SK-N-SH treated with all-trans-retinoic acid at 6 μM for 48 hours (cell line): Measurements from ENCODE around the gene RTL9.

Experiments
- ESRRG ChIP-seq: fragments of 250-450 bp; sonication (Bioruptor Pico); IDR thresholded peaks from 2 replicates; pipeline ENCODE4 v1.6.1; 2021; ENCODE audit warnings: mild to moderate bottlenecking
- OSR1 ChIP-seq: fragments of 250-450 bp; sonication (Bioruptor Pico); IDR thresholded peaks from 2 replicates; pipeline ENCODE4 v1.8.0; 2022; ENCODE audit warnings: moderate library complexity, mild to moderate bottlenecking, inconsistent platforms
- POU6F1 ChIP-seq: fragments of 250-450 bp; sonication (Bioruptor Pico); IDR thresholded peaks from 2 replicates; pipeline ENCODE4 v1.8.0; 2021; ENCODE audit warnings: low read depth, mild to moderate bottlenecking, moderate library complexity, borderline replicate concordance
- PPARA ChIP-seq: fragments of 250-450 bp; sonication (Bioruptor Pico); IDR thresholded peaks from 2 replicates; pipeline ENCODE4 v1.5.0; 2020; ENCODE audit warnings: mild to moderate bottlenecking, borderline replicate concordance
- ZC3H10 ChIP-seq: fragments of 250-450 bp; sonication (Bioruptor Pico); IDR thresholded peaks from 2 replicates; pipeline ENCODE4 v1.5.1; 2021; ENCODE audit warnings: mild to moderate bottlenecking, moderate library complexity
- ZFP30 ChIP-seq: fragments of 450-650 bp; formaldehyde crosslinking; IDR thresholded peaks from 2 replicates; pipeline ENCODE4 v1.5.0; 2022; ENCODE audit warnings: mild to moderate bottlenecking, moderate library complexity
- ZNF8 ChIP-seq: fragments of 450-650 bp; formaldehyde crosslinking; IDR thresholded peaks from 2 replicates; pipeline ENCODE4 v1.5.0; 2020; ENCODE audit warnings: mild to moderate bottlenecking, moderate library complexity
- TF ChIP-seq, protein P1 (sequence below): fragments of 250-450 bp; sonication (Bioruptor Pico); IDR thresholded peaks from 2 replicates; pipeline ENCODE4 v1.8.0; 2020; ENCODE audit warnings: mild to moderate bottlenecking, moderate library complexity, borderline replicate concordance
- TF ChIP-seq, protein P2 (sequence below): fragments of 250-450 bp; sonication (Bioruptor Pico); IDR thresholded peaks from 2 replicates; pipeline ENCODE4 v1.5.1; 2020; ENCODE audit warnings: low read depth, mild to moderate bottlenecking, moderate library complexity

GRCh38 chrX:110338935-110339334 is 19.7 kb upstream of the RTL9 start:
- TF ChIP-seq ZC3H10 (CRISPR knock-in tag) (no peak), POU6F1 (CRISPR knock-in tag) (no peak), ZFP30 (CRISPR knock-in tag) (no peak), OSR1 (CRISPR knock-in tag) (no peak), ZNF8 (CRISPR knock-in tag) (no peak), ESRRG (CRISPR knock-in tag) (no peak), PPARA (no peak)
- TF ChIP-seq, protein P1, sequence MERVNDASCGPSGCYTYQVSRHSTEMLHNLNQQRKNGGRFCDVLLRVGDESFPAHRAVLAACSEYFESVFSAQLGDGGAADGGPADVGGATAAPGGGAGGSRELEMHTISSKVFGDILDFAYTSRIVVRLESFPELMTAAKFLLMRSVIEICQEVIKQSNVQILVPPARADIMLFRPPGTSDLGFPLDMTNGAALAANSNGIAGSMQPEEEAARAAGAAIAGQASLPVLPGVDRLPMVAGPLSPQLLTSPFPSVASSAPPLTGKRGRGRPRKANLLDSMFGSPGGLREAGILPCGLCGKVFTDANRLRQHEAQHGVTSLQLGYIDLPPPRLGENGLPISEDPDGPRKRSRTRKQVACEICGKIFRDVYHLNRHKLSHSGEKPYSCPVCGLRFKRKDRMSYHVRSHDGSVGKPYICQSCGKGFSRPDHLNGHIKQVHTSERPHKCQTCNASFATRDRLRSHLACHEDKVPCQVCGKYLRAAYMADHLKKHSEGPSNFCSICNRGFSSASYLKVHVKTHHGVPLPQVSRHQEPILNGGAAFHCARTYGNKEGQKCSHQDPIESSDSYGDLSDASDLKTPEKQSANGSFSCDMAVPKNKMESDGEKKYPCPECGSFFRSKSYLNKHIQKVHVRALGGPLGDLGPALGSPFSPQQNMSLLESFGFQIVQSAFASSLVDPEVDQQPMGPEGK (CRISPR knock-in tag) = no peak
- TF ChIP-seq, protein P2, sequence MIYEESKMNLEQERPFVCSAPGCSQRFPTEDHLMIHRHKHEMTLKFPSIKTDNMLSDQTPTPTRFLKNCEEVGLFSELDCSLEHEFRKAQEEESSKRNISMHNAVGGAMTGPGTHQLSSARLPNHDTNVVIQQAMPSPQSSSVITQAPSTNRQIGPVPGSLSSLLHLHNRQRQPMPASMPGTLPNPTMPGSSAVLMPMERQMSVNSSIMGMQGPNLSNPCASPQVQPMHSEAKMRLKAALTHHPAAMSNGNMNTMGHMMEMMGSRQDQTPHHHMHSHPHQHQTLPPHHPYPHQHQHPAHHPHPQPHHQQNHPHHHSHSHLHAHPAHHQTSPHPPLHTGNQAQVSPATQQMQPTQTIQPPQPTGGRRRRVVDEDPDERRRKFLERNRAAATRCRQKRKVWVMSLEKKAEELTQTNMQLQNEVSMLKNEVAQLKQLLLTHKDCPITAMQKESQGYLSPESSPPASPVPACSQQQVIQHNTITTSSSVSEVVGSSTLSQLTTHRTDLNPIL (CRISPR knock-in tag) = no peak
